Stimulated activated CD8-positive, alpha-beta memory T cell treated with anti-CD3 and anti-CD28 coated beads, Interleukin-7, amount 100 ng/mL, for 24 hours (primary cell): ENCODE measurements around the gene PLA2G4E.

Experiments used
- DNase-seq: peaks from one replicate; pipeline ENCODE4 v3.0.0-alpha.2; 2020; ENCODE audit warnings: low read depth

PLA2G4E gene

GRCh38 chr15:41992151-41992802, 28.6 kb downstream of the PLA2G4E start:
- no peak for DNase-seq

DNA sequence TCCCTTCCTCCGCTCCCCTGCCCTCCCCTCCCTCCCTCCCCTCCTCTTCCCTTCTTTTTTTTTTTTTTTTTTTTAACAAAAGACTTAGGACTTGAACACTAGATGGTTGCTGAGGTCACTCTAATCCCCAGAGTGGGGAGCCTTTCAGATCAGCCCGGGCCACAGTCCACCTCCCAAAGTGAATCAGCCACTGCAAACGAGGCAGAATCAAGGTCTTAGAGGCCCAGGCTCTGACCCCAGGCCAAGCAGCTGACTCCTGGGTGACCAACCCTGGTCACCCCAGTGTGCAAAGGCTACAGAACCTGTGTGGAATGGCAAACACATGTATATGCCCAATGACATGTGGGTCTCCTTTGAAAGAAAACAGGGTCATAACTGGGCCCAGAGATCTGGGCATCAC, 30.2 kb downstream of the PLA2G4E start:
- DNase-seq: no peak

DNA sequence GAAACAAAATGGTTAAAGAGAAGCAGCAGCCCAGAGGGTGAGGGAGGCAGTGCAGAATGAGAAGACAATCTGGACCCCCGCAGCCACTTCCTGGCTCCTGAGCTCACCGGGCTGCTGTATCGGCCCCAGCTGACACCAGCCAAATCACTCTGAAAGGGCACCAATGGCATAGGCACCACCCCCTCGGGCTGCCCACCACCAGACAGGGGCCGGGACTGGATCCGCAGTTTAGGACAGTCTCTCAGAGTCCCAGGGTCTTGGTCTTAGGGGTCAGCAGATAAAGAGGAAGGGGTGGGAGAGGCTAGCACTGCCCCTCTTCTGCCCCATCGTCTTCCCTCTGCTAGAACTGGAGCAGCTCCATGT, 30.6 kb downstream of the PLA2G4E start:
- DNase-seq: no peak

GRCh38 chr15:41989573-41990242, 31.1 kb downstream of the PLA2G4E start:
- DNase-seq: peak; percentile 84

DNA sequence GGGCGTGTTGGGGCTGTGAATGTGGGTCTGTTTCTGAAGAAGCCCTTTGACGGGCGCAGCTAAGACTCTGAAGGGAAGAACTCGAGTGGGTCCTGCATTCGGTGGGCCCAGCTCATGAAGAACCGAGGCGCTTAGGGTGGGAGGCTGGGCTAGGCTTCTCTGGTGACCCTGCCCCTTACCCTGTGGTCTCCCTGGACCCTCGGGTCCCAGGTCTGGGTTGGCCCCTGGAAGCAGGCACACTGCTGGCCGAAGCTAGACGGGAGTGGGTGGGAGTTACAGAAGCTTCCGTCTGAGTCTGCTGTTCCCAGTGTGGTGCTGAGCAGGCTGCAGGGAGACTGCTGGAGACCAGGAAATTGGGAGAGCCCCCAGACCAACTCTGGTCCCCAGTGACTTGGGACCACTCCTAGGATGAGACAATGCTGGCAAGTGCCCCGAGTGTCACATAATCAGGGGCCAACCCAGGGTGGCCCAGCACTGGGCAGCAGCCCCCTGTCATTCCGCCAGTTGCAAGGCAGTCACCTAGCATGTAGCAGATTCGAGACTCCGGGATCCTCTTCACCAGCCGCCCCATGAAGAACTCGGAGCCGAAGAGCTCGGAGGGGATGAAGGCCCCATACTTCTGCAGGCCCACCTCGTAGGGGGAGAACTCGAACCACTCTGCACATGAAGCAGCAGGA, 31.8 kb downstream of the PLA2G4E start:
- no peak for DNase-seq

DNA sequence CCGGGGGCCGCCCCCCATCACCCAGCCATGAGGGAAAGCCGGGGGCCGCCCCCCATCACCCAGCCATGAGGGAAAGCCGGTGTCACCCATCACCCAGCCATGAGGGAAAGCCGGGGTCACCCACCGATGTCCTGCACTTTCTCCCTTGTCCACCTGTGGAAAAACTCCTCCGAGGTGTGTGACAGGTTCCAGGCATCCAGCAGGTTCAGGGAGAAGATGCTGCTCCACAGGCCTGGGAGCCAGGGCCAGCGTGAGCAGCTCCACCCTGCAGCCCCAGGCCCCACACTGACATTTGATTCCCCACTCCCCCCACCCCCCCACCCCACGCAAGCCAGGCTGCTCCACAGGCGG, 32.9 kb downstream of the PLA2G4E start:
- no peak for DNase-seq

DNA sequence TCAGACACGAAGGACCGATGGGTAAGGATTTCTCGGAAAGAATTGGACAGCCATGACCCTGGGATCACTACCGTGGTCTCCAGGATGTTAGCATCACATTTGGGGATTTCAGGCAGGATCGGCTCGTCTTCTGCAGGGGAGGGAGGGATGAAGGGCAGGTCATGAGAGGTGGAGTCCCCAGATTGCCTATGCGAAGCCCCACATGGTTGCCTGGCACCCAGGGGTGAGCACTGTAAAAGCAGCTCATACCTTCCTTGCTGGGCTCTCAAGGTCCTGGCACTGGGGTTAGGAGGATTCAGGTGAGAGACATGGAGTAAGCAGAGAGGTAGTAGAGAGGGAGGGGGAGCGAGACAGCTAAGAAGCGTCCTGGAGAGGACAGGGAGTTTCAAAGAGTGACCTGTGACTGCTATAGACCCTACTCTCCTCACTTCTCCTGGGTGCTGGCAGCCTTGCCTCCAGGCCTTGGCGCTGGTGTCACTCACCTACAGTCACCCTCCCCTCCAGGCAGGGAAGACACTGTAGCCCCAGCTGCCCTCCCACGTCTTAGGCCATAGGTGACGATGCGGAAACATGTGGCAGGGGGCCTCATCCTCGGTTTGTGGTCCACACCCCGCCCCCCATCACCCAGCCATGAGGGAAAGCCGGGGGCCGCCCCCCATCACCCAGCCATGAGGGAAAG, 33.5 kb downstream of the PLA2G4E start:
- no peak for DNase-seq

GRCh38 chr15:41985236-41986160, 35.3 kb downstream of the PLA2G4E start:
- DNase-seq: no peak

DNA sequence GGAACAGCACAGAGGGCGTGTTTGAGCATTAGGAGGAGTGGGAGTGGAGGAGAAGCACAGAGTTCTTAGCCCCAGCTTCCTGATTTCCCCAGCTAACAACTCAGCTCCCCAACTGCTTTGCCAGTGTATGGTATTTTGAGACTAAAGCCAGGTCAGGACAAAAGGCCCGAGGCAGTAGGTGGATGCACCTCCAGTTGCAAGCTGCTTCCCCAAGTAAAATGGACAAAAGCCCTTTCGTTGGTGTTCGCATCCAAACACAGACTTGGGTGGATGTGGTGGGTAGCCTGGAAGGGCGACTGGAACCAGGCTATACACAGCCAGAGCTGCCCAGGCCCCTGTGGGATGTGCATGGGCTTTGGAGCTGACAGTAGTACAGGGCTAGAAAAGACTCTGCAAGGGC, 36.2 kb downstream of the PLA2G4E start:
- no peak for DNase-seq

- no peak for DNase-seq
Observed at GRCh38 chr15:41983621-41984571, 36.9 kb downstream of the PLA2G4E start.

DNA sequence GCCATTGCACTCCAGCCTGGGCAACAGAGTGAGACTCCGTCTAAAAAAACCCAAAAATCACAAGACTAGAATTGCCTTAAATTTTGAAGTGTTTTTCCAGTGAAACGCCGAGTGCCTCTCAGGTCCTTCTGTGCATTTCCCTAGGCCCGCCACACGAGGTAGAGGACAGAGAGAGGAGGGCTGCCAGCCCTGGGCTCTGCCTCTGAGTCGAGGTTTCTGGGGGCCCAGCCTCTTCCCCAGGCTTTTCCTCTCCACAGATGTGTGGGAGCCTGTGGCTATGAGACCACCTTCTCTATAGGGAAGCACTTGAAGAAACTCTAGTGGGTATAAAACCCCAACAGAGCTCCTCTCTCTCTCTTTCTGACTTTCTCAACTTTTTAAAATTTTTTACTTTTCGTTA, 37.6 kb downstream of the PLA2G4E start:
- DNase-seq: no peak

DNA sequence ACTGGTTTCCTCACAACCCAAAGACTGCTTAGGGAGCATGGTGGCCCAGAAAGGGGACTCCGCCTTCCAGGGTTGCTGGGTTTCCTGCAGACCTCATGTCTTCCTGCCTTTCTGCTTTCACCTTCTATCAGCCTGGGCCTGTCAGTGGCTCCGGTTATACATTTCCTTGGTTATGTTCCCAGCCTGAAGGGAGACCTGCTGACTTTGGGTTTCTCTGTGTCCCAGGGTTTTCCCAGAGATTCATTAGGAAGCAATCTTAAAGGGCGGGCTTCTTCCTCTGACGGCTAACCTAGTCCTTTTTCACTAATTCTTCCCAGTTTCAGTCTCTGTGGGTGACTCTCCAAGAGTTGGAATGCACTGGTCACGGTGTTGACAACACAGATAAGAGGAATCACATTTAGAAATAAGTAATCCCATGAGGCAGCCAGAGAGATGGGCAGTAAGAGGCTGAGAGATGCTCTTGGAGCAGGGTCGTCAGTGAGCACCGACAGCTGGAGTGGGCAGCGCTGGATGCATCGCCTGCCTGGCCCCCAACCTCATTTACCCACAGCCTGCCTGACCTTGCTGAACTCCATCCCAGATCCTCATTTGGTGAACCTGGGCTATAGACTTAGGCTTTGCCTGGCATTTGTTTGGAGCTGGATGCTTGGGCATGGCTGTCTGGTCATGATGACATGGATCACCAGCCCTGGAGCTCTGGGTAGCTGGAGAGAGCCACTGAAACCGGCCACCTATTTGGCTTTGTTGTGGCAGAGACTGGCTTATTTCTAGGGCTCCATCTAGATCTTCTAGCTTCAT, 38.5 kb downstream of the PLA2G4E start:
- DNase-seq: no peak

DNA sequence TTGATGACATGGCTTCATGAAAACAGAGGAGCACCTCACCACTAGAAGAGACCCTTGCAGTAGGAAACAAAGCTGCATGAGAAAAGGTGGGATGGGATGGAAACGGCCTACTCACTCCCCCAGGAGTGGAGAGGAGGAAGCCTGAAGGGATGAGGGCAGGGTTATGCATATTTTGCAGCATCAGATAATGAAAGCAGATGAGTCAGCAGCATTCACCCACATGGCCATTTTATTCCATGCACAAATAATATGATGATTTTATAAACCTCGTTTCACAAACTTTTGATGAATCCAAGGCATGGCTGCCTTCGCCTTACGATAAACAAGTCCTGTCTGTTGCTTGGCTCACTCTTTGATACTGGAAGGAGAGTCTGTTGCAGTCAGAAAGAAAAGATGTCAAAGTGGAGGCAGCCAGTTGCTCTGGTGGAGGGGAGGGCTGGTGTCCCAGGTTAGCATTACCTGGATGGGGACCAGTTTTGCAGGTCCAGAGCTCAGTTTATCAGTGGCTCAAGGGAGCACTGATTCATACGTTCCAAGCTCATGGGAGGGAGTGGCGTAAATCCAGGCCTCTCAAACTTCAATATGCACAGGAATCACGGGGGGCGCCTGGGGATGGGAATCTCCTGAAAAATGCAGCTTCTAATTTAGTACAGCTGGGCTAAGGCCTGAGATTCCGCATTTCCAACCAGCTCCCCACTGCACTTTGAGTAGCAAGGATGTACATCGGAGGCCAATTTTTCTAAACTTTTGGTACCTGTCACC, 39.3 kb downstream of the PLA2G4E start:
- no peak for DNase-seq

DNA sequence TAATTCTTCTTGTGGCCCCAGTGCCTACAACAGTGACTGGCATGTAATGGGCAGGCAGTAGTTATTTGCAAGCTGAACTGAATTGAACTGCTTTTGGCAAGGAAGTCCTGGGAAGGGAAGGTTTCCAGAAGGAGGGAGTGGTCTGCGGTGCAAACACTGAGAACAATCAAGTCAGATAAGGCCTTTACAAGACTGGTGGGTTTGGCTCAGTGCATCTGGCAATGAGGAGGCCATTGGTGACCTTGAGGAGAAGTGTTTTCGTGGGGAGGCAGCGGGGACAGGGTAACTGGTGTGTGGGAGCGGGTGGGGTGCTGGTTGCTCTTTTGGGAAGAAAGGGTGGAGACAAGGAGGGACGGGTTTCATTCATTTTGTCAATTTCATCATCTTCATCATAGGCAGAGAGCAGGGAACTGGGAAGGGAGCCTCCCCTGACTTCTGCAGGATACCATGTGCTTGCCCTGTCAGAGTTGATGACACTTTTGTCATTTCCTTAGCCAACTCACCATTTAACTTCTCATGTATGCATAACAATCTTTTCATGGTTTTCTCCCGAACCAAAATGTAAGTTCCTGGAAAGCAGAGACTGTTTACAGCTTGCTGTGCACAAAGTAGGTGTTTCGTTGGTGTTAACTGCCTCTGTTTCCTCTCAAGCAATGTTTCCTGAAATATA, 40.1 kb downstream of the PLA2G4E start:
- DNase-seq: no peak

GRCh38 chr15:41979493-41980266, 41.2 kb downstream of the PLA2G4E start:
- no peak for DNase-seq

GRCh38 chr15:41978534-41978933, 42.3 kb downstream of the PLA2G4E start:
- DNase-seq: no peak

GRCh38 chr15:41977757-41978383, 43.0 kb downstream of the PLA2G4E start:
- no peak for DNase-seq
